ENCODE results near the gene C17orf100. TPM values are rescaled to one million over a fixed set of nuclear protein-coding genes. Genes with fewer than 3 reads are reported as not detected.

Gene C17orf100
- total and polyA plus RNA-seq, 10 of the 15 experiments (the other 5 are each of a cell fraction or from before 2014, with no cell fraction given), result 0.84 to 4.7 (median 1.8) TPM

DNA sequence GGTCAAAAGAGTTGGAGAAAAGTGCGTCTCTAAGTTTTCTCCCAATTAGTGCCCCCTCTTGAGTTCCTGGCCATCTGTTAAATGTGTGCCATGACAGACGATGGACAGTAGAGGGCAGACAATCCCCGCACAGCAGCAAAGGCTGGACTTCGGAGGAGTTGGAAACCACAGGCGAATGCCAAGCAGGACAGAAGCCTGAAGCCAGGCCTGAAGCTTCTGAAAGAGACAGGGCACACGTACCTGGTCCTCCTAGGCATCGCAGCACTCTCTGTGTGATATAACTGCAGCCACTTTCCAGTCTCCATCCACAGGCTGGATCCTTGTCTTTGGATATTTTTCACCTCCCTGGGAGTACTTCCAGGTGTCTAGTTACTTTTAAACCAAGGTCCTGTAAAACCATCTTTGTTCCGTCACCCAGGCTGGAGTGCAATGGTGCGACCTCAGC is 14.5 kb downstream of the C17orf100 start (continued):
- TF ChIP-seq, protein P1, sequence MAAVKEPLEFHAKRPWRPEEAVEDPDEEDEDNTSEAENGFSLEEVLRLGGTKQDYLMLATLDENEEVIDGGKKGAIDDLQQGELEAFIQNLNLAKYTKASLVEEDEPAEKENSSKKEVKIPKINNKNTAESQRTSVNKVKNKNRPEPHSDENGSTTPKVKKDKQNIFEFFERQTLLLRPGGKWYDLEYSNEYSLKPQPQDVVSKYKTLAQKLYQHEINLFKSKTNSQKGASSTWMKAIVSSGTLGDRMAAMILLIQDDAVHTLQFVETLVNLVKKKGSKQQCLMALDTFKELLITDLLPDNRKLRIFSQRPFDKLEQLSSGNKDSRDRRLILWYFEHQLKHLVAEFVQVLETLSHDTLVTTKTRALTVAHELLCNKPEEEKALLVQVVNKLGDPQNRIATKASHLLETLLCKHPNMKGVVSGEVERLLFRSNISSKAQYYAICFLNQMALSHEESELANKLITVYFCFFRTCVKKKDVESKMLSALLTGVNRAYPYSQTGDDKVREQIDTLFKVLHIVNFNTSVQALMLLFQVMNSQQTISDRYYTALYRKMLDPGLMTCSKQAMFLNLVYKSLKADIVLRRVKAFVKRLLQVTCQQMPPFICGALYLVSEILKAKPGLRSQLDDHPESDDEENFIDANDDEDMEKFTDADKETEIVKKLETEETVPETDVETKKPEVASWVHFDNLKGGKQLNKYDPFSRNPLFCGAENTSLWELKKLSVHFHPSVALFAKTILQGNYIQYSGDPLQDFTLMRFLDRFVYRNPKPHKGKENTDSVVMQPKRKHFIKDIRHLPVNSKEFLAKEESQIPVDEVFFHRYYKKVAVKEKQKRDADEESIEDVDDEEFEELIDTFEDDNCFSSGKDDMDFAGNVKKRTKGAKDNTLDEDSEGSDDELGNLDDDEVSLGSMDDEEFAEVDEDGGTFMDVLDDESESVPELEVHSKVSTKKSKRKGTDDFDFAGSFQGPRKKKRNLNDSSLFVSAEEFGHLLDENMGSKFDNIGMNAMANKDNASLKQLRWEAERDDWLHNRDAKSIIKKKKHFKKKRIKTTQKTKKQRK (IDR thresholded peaks at IDR 0.05; ENCODE audit: low read depth, low read length), result no peak
- TF ChIP-seq POLR2AphosphoS5 (IDR thresholded peaks at IDR 0.05; ENCODE audit: low read length) (no peak), POU2F2 (IDR thresholded peaks at IDR 0.05; ENCODE audit: borderline replicate concordance, low read depth, low read length) (0 out of 3 replicates have a peak, but pooled peaks have one; percentile 34), IKZF2 (IDR thresholded peaks at IDR 0.05) (no peak), RCOR1 (conservative IDR thresholded peaks at IDR 0.05; ENCODE audit: low read depth, low read length) (no peak), RAD51 (IDR thresholded peaks at IDR 0.05) (no peak), STAT1 (conservative IDR thresholded peaks at IDR 0.05) (peak; percentile 66; the same call in 1 of the 2 replicates), MTA3 (IDR thresholded peaks at IDR 0.05; ENCODE audit: borderline replicate concordance, low read length) (no peak), SMAD5 (IDR thresholded peaks at IDR 0.05; ENCODE audit: low read depth) (no peak), RELA (IDR thresholded peaks at IDR 0.05; ENCODE audit: borderline replicate concordance, partially characterized antibody) (no peak)
- TF ChIP-seq, protein P2, sequence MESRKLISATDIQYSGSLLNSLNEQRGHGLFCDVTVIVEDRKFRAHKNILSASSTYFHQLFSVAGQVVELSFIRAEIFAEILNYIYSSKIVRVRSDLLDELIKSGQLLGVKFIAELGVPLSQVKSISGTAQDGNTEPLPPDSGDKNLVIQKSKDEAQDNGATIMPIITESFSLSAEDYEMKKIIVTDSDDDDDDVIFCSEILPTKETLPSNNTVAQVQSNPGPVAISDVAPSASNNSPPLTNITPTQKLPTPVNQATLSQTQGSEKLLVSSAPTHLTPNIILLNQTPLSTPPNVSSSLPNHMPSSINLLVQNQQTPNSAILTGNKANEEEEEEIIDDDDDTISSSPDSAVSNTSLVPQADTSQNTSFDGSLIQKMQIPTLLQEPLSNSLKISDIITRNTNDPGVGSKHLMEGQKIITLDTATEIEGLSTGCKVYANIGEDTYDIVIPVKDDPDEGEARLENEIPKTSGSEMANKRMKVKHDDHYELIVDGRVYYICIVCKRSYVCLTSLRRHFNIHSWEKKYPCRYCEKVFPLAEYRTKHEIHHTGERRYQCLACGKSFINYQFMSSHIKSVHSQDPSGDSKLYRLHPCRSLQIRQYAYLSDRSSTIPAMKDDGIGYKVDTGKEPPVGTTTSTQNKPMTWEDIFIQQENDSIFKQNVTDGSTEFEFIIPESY (IDR thresholded peaks at IDR 0.05), result no peak
- TF ChIP-seq, protein P3, sequence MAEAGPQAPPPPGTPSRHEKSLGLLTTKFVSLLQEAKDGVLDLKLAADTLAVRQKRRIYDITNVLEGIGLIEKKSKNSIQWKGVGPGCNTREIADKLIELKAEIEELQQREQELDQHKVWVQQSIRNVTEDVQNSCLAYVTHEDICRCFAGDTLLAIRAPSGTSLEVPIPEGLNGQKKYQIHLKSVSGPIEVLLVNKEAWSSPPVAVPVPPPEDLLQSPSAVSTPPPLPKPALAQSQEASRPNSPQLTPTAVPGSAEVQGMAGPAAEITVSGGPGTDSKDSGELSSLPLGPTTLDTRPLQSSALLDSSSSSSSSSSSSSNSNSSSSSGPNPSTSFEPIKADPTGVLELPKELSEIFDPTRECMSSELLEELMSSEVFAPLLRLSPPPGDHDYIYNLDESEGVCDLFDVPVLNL (IDR thresholded peaks at IDR 0.05; ENCODE audit: low read depth, low read length), result no peak
- TF ChIP-seq, protein P4, sequence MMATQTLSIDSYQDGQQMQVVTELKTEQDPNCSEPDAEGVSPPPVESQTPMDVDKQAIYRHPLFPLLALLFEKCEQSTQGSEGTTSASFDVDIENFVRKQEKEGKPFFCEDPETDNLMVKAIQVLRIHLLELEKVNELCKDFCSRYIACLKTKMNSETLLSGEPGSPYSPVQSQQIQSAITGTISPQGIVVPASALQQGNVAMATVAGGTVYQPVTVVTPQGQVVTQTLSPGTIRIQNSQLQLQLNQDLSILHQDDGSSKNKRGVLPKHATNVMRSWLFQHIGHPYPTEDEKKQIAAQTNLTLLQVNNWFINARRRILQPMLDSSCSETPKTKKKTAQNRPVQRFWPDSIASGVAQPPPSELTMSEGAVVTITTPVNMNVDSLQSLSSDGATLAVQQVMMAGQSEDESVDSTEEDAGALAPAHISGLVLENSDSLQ (IDR thresholded peaks at IDR 0.05), result no peak
- TF ChIP-seq, protein P5, sequence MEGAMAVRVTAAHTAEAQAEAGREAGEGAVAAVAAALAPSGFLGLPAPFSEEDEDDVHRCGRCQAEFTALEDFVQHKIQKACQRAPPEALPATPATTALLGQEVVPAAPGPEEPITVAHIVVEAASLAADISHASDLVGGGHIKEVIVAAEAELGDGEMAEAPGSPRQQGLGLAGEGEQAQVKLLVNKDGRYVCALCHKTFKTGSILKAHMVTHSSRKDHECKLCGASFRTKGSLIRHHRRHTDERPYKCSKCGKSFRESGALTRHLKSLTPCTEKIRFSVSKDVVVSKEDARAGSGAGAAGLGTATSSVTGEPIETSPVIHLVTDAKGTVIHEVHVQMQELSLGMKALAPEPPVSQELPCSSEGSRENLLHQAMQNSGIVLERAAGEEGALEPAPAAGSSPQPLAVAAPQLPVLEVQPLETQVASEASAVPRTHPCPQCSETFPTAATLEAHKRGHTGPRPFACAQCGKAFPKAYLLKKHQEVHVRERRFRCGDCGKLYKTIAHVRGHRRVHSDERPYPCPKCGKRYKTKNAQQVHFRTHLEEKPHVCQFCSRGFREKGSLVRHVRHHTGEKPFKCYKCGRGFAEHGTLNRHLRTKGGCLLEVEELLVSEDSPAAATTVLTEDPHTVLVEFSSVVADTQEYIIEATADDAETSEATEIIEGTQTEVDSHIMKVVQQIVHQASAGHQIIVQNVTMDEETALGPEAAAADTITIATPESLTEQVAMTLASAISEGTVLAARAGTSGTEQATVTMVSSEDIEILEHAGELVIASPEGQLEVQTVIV (IDR thresholded peaks at IDR 0.05; ENCODE audit: borderline replicate concordance, partially characterized antibody), result no peak
- TF ChIP-seq, protein P6, sequence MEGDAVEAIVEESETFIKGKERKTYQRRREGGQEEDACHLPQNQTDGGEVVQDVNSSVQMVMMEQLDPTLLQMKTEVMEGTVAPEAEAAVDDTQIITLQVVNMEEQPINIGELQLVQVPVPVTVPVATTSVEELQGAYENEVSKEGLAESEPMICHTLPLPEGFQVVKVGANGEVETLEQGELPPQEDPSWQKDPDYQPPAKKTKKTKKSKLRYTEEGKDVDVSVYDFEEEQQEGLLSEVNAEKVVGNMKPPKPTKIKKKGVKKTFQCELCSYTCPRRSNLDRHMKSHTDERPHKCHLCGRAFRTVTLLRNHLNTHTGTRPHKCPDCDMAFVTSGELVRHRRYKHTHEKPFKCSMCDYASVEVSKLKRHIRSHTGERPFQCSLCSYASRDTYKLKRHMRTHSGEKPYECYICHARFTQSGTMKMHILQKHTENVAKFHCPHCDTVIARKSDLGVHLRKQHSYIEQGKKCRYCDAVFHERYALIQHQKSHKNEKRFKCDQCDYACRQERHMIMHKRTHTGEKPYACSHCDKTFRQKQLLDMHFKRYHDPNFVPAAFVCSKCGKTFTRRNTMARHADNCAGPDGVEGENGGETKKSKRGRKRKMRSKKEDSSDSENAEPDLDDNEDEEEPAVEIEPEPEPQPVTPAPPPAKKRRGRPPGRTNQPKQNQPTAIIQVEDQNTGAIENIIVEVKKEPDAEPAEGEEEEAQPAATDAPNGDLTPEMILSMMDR (IDR thresholded peaks at IDR 0.05 in 2 of 3, conservative IDR thresholded peaks at IDR 0.05 in 1 of 3; ENCODE audit: control insufficient read depth in 2 of 3, extremely low read depth in 1 of 3, insufficient read depth in 1 of 3, low read depth in 3 of 3, low read length in 3 of 3), result peak; percentile 86 to 96 (median 92)
